Activated T-helper 17 cell treated with anti-CD3 and anti-CD28 coated beads, Interleukin-2, amount 50 U/mL, for 72 hours (primary cell): ENCODE measurements around the gene SLC4A8. TPM values are rescaled to one million over a fixed set of nuclear protein-coding genes. Genes with fewer than 3 reads are reported as not detected.

Source experiments
- ATAC-seq: fragments of 150-1000 bp; cut with Tn5 transposase; replicated peaks from 2 replicates; pipeline ENCODE4 v1.10.0; 2021; ENCODE audit warnings: mild to moderate bottlenecking, moderate library complexity
- H3K27ac Mint-ChIP-seq: one replicate; pipeline ENCODE4 v1.8.0; 2022; ENCODE audit warnings: mixed read lengths
- H3K27me3 Mint-ChIP-seq: one replicate; pipeline ENCODE4 v1.8.0; 2022; ENCODE audit warnings: mixed read lengths
- H3K36me3 Mint-ChIP-seq: one replicate; pipeline ENCODE4 v1.8.0; 2022; ENCODE audit warnings: low read depth, mild to moderate bottlenecking, mixed read lengths
- H3K4me1 Mint-ChIP-seq: one replicate; pipeline ENCODE4 v1.8.0; 2022; ENCODE audit warnings: mixed read lengths
- H3K4me3 Mint-ChIP-seq: one replicate; pipeline ENCODE4 v1.8.0; 2022; ENCODE audit warnings: mild to moderate bottlenecking, mixed read lengths
- H3K9me3 Mint-ChIP-seq: one replicate; pipeline ENCODE4 v1.8.0; 2022; ENCODE audit warnings: mixed read lengths
- total RNA-seq, 2 donors: library from RNA; stranded (reverse); gene quantifications; one replicate each; pipeline ENCODE4 v1.2.3, GENCODE V29; 2022

Gene SLC4A8
- total RNA-seq, 2 donors from 2014 or later, result 2.2 to 8.0 TPM

- ATAC-seq, result no peak
- Mint-ChIP-seq H3K27ac (no peak overlapping the region), H3K36me3 (no peaks in the 10 kb centered on the region), H3K27me3 (no peaks in the 10 kb centered on the region), H3K9me3 (no peaks in the 10 kb centered on the region), H3K4me3 (no peak overlapping the region), H3K4me1 (peaks cover 4% of the 10 kb centered on the region)
Measured at GRCh38 chr12:51470116-51470515, 45.5 kb downstream of the SLC4A8 start.

DNA sequence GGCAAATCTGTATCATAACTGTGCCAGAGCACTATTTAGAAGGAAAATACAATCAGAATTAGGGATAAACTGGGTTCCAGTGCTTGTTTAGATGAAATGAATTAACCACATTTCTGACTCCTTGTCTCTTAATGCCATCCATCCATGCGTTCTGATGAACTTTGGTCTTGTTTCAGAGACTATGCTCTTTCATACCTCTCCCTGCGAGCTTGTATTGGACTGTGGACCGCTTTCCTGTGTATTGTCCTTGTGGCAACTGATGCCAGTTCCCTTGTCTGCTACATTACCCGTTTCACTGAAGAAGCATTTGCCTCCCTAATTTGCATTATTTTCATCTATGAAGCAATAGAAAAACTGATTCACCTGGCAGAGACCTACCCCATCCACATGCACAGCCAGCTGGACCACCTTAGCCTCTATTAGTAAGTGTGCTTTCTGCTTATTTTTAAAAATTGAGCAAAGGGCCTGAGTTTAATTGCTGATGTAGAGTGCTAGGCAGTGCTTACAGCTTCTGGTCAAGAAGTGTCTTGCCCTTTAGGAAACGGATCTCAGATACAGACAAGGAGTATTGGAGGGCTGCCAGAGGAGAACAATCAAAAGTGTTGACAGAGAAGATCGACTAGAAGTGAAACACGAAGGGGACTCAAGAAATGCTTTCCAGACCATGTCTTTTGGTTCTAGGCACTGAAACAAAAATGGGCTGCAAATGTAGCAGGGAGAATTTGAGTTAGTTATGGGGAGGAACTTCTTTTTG is 46.7 kb downstream of the SLC4A8 start:
- Mint-ChIP-seq H3K4me1 (peaks cover 4% of the 10 kb centered on the region), H3K36me3 (no peaks in the 10 kb centered on the region), H3K9me3 (no peaks in the 10 kb centered on the region), H3K27me3 (no peaks in the 10 kb centered on the region), H3K27ac (no peak overlapping the region), H3K4me3 (no peak overlapping the region)
- ATAC-seq, result no peak

DNA sequence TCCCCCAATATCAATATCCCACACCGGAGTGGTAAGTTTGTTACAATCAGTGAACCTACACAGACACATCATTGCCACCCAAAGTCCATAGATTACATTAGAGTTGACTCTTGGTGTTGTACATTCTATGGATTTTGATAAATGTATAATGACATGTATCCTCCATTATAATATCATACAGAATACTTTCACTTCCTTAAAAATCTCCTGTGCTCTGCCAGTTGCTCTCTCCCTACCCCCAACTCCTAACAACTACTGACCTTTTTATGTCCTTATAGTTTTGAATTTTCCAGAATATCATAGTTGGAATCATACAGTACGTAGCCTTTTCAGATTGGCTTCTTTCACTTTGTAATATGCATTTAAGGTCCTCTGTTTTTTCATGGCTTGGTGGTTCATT is 48.4 kb downstream of the SLC4A8 start:
- H3K36me3 Mint-ChIP-seq, result no peaks in the 10 kb centered on the region

GRCh38 chr12:51473947-51474346 is 49.3 kb downstream of the SLC4A8 start:
- Mint-ChIP-seq H3K36me3 (no peaks in the 10 kb centered on the region), H3K4me1 (peaks cover 4% of the 10 kb centered on the region), H3K27ac (no peak overlapping the region), H3K9me3 (no peaks in the 10 kb centered on the region), H3K4me3 (no peak overlapping the region), H3K27me3 (no peaks in the 10 kb centered on the region)
- no peak for ATAC-seq

More for the DNA sequence above, 48.4 kb downstream of the SLC4A8 start:
- Mint-ChIP-seq H3K27me3 (no peaks in the 10 kb centered on the region), H3K27ac (no peak overlapping the region), H3K4me3 (no peak overlapping the region), H3K4me1 (peaks cover 4% of the 10 kb centered on the region), H3K9me3 (no peaks in the 10 kb centered on the region)
- ATAC-seq, result no peak

DNA sequence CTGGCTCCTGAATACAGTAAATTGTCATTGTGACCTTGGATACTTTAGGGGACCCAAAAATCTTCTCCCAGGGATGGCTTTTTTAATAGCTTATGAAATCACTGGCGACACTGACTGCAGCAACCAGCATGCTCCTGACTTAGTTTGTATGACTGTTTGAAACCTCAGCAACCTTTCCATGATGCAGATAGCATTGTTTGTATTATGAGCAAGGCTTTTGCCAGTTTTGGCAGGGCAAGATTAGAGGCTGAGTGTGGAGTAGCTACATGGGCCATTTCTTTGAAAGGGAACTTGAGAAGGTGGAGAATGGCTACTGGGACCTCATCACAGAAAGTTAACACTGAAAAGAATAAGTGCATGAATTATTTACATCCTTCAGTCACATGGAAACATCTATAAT is 50.9 kb downstream of the SLC4A8 start:
- Mint-ChIP-seq H3K4me1 (peaks cover 4% of the 10 kb centered on the region), H3K27ac (no peak overlapping the region), H3K4me3 (no peak overlapping the region), H3K9me3 (no peaks in the 10 kb centered on the region), H3K36me3 (no peaks in the 10 kb centered on the region), H3K27me3 (no peaks in the 10 kb centered on the region)
- ATAC-seq, result no peak

DNA sequence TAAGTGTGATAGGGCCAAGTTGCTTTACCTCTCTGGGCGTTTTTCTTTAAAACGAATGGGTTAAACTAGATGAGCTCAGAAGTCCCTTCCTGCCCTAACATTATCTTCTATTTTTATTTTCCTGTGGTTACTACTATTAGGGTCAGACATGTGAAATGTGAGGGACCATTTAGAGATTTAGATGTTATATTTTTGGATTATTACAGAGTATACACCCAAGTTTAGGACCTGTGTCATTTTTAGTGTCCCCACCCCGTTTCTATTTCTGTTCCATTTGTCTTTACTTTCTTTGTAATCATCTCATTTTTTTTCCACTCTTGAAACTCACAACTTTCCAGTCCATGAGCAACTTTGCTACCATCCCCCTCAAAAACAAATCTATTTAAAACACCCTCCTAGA is 56.3 kb downstream of the SLC4A8 start:
- Mint-ChIP-seq H3K36me3 (no peaks in the 10 kb centered on the region), H3K4me1 (peaks cover 15% of the 10 kb centered on the region), H3K27me3 (no peaks in the 10 kb centered on the region), H3K4me3 (no peak overlapping the region), H3K9me3 (no peaks in the 10 kb centered on the region), H3K27ac (no peak overlapping the region)
- no peak for ATAC-seq

DNA sequence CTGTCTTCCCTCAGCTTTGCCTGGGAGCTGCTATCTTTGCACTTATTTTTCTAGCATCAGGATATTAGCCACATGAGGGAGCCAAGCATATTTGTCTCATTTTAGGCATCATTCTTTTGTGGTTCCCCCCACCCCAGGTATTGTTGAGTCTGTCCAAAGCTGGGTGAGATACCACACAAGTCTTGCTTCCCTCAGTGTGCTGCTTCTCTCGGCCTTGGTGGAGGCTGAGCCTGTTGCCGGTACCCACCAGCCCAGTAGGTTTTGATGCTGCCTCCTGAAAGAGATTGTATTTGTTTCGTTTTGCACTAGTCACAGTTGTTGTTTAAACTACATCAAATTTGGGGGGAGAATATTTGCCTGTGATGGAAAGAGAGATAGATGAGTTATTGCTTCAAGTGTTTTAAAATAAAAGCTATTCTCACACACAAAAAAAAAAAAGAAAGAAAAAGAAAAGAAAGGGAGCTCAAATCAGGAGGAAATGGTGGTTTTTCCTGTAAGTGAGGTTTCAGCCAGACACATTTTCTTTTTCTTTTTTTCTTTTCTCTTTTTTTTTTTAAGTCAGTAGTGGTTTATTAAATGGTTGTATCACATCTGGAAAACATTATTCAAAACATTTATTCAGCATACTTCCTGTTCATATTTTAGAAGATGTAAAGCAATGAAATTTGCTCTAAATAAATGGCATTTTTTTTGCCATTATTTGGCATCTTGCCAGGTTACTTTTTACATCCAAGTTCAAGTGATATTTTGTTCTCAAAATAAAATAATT is 58.5 kb downstream of the SLC4A8 start:
- Mint-ChIP-seq H3K36me3 (no peaks in the 10 kb centered on the region), H3K4me1 (peaks cover 15% of the 10 kb centered on the region), H3K27me3 (no peaks in the 10 kb centered on the region), H3K4me3 (peak overlapping the region; percentile 61), H3K9me3 (no peaks in the 10 kb centered on the region), H3K27ac (peak overlapping the region; percentile 47)
- ATAC-seq, result peak; percentile 84

GRCh38 chr12:51484119-51484518 is 59.5 kb downstream of the SLC4A8 start:
- H3K27ac Mint-ChIP-seq, result peak overlapping the region; percentile 15
- H3K4me1 Mint-ChIP-seq, result peaks cover 15% of the 10 kb centered on the region
- no peak for ATAC-seq
- H3K36me3 Mint-ChIP-seq, result no peaks in the 10 kb centered on the region
- H3K27me3 Mint-ChIP-seq, result no peaks in the 10 kb centered on the region
- H3K4me3 Mint-ChIP-seq, result peak overlapping the region; percentile 61
- H3K9me3 Mint-ChIP-seq, result no peaks in the 10 kb centered on the region

DNA sequence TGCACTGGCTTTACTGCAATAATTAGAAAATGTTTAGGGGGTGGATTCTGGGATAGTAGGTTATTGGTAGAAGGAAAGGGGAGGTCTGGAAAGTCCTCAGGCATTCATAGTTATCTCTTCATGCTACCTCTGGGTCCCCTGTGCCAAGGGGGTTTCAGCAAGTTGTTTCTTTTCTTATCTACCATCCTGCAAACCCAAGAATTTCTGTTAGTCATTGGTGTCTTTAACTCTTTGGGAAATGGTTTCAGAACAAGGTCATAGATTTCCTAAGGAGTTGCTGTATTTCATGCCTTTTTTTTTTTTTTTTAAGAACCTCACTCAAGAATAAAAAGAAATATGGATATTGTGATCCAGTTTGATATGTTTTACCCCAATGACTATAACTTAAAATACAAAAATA is 63.6 kb downstream of the SLC4A8 start:
- ATAC-seq, result no peak
- Mint-ChIP-seq H3K27ac (no peak overlapping the region), H3K4me1 (peaks cover 7% of the 10 kb centered on the region), H3K27me3 (no peaks in the 10 kb centered on the region), H3K4me3 (no peak overlapping the region), H3K36me3 (no peaks in the 10 kb centered on the region), H3K9me3 (no peaks in the 10 kb centered on the region)

- no peak for ATAC-seq
- Mint-ChIP-seq H3K27ac (no peak overlapping the region), H3K4me3 (no peak overlapping the region), H3K27me3 (no peaks in the 10 kb centered on the region), H3K9me3 (no peaks in the 10 kb centered on the region), H3K36me3 (no peaks in the 10 kb centered on the region), H3K4me1 (no peaks in the 10 kb centered on the region)
Measured at GRCh38 chr12:51493281-51493680, 68.7 kb downstream of the SLC4A8 start.

GRCh38 chr12:51496895-51497294 is 72.3 kb downstream of the SLC4A8 start:
- ATAC-seq, result no peak
- Mint-ChIP-seq H3K4me3 (no peak overlapping the region), H3K27ac (no peak overlapping the region), H3K27me3 (no peaks in the 10 kb centered on the region), H3K36me3 (no peaks in the 10 kb centered on the region), H3K4me1 (no peaks in the 10 kb centered on the region), H3K9me3 (no peaks in the 10 kb centered on the region)

- Mint-ChIP-seq H3K36me3 (no peaks in the 10 kb centered on the region), H3K27ac (no peak overlapping the region), H3K4me1 (no peaks in the 10 kb centered on the region), H3K9me3 (no peaks in the 10 kb centered on the region), H3K27me3 (no peaks in the 10 kb centered on the region), H3K4me3 (no peak overlapping the region)
- ATAC-seq, result no peak
Measured at GRCh38 chr12:51504851-51505250, 80.2 kb downstream of the SLC4A8 start.

DNA sequence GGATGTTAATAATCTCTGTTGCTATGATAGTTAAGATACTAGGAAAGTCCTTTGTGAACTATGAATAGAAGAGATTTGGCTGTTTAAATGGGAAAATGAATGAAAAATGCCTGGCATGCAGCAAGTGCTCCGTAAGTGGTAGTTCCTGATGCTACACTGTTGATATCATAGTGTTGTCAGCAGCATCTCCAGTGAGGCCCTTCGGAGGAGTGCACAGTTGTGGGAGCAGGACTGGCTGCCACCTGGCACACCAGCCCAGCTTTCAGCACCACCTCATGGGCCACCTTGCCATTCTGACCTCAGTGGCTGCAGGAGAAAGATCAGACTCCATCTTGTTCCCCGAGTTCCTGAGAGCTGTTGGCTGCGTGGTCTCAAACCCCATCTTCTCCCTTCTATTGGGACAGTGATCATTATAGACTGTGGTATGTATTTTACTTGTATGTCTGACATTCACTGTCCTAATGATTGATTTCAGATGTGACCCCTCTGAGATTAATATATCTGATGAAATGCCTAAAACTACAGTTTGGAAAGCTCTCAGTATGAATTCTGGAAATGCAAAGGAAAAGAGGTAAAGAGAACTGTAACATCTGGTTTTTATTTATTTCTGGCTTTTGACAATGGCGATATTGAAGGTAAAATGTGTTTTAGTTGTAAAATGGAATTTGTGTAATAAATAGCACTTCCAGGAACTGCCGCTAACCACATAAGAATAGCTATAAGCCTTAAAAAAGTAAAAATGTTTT is 80.9 kb downstream of the SLC4A8 start:
- Mint-ChIP-seq H3K36me3 (no peaks in the 10 kb centered on the region), H3K4me3 (no peak overlapping the region), H3K4me1 (no peaks in the 10 kb centered on the region), H3K27ac (no peak overlapping the region), H3K9me3 (no peaks in the 10 kb centered on the region), H3K27me3 (no peaks in the 10 kb centered on the region)
- no peak for ATAC-seq

GRCh38 chr12:51507178-51507577 is 82.5 kb downstream of the SLC4A8 start:
- no peak for ATAC-seq
- Mint-ChIP-seq H3K4me3 (no peak overlapping the region), H3K4me1 (no peaks in the 10 kb centered on the region), H3K9me3 (no peaks in the 10 kb centered on the region), H3K27ac (no peak overlapping the region), H3K36me3 (no peaks in the 10 kb centered on the region), H3K27me3 (no peaks in the 10 kb centered on the region)

GRCh38 chr12:51508285-51508684 is 83.7 kb downstream of the SLC4A8 start:
- no peak overlapping the region for H3K4me3 Mint-ChIP-seq
- no peaks in the 10 kb centered on the region for H3K36me3 Mint-ChIP-seq
- no peak overlapping the region for H3K27ac Mint-ChIP-seq
- H3K4me1 Mint-ChIP-seq, result no peaks in the 10 kb centered on the region
- ATAC-seq, result no peak
- H3K9me3 Mint-ChIP-seq, result no peaks in the 10 kb centered on the region
- no peaks in the 10 kb centered on the region for H3K27me3 Mint-ChIP-seq
